Measurements from ENCODE around the gene FITM1.

- TF ChIP-seq CTCF (IDR thresholded peaks at IDR 0.05) = no peak
- TF ChIP-seq MAFK (IDR thresholded peaks at IDR 0.05; ENCODE audit: partially characterized antibody) = no peak
- TF ChIP-seq HOXB13 (CRISPR knock-in tag; IDR thresholded peaks at IDR 0.05; ENCODE audit: low read depth) = no peak
- no peak for TF ChIP-seq ZC3H11A (IDR thresholded peaks at IDR 0.05)
- no peak for TF ChIP-seq POLR2A (IDR thresholded peaks at IDR 0.05; ENCODE audit: low read length)
- TF ChIP-seq SMC3 (IDR thresholded peaks at IDR 0.05) = no peak
- TF ChIP-seq, protein P1, sequence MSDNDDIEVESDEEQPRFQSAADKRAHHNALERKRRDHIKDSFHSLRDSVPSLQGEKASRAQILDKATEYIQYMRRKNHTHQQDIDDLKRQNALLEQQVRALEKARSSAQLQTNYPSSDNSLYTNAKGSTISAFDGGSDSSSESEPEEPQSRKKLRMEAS (IDR thresholded peaks at IDR 0.05) = no peak
- no peak for TF ChIP-seq CEBPB (IDR thresholded peaks at IDR 0.05)
- TF ChIP-seq NR3C1 (IDR thresholded peaks at IDR 0.05) = no peak
- TF ChIP-seq, protein P2, sequence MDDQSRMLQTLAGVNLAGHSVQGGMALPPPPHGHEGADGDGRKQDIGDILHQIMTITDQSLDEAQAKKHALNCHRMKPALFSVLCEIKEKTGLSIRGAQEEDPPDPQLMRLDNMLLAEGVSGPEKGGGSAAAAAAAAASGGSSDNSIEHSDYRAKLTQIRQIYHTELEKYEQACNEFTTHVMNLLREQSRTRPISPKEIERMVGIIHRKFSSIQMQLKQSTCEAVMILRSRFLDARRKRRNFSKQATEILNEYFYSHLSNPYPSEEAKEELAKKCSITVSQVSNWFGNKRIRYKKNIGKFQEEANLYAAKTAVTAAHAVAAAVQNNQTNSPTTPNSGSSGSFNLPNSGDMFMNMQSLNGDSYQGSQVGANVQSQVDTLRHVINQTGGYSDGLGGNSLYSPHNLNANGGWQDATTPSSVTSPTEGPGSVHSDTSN (IDR thresholded peaks at IDR 0.05) = no peak
Observed at GRCh38 chr14:24127673-24128072, 2.8 kb upstream of the FITM1 start.

Measured in A549 (cell line).